HG02870 (cell line): ENCODE measurements around the gene GRM7.

Experiments used
- ATAC-seq: cut with Tn5 transposase; IDR thresholded peaks from one replicate; pipeline ENCODE4 v1.9.1; 2021; ENCODE audit warnings: mild to moderate bottlenecking, moderate library complexity; ENCODE audit not compliant: unreplicated experiment

GRM7 gene

GRCh38 chr3:7759630-7760029, 898.7 kb downstream of the GRM7 start:
- no peak for ATAC-seq

- no peak for ATAC-seq
These were observed 899.8 kb downstream of the GRM7 start for GRCh38 chr3:7760718-7761117.

- ATAC-seq = no peak
These were observed 903.2 kb downstream of the GRM7 start for GRCh38 chr3:7764115-7764514.

GRCh38 chr3:7766530-7766929, 905.6 kb downstream of the GRM7 start:
- ATAC-seq = no peak

GRCh38 chr3:7779331-7779730, 918.4 kb downstream of the GRM7 start:
- ATAC-seq = no peak

GRCh38 chr3:7781395-7781794, 920.5 kb downstream of the GRM7 start:
- no peak for ATAC-seq

- no peak for ATAC-seq
These were observed 927.2 kb downstream of the GRM7 start for GRCh38 chr3:7787871-7788828.

- ATAC-seq = no peak
These were observed 928.0 kb downstream of the GRM7 start for GRCh38 chr3:7788881-7789280.

GRCh38 chr3:7789324-7789723, 928.4 kb downstream of the GRM7 start:
- ATAC-seq = no peak

GRCh38 chr3:7790141-7790540, 929.2 kb downstream of the GRM7 start:
- ATAC-seq = no peak
